NCI-H146 (cell line): ENCODE measurements around the gene BACH2.
"Not testable (repeated sequence)": the region's sequence is repeated elsewhere in the genome, so short reads cannot be mapped to it uniquely, and the experiment has no call there.

Source experiments
- DNase-seq: peaks from one replicate; lab custom pipeline; 2025; lab: John Stamatoyannopoulos, UW

The BACH2 gene

GRCh38 chr6:90183587-90184333, 112.9 kb downstream of the BACH2 start:
- DNase-seq: no peak

DNA sequence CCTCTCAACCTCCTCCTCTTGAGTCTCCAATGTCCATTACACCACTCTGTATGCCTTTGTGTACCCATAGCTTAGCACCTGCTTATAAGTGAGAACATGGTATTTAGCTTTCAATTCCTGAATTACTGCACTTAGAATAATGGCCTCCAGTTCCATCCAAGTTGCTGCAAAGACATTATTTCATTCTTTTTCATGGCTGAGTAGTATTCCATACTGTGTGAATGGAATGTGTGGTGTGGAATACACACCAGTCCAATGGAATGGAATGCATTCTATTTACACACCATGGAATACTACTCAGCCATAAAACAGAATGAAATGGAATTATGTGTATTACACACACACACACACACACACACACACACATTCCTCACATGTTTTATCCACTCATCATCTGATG, 116.1 kb downstream of the BACH2 start:
- DNase-seq: no peak

DNA sequence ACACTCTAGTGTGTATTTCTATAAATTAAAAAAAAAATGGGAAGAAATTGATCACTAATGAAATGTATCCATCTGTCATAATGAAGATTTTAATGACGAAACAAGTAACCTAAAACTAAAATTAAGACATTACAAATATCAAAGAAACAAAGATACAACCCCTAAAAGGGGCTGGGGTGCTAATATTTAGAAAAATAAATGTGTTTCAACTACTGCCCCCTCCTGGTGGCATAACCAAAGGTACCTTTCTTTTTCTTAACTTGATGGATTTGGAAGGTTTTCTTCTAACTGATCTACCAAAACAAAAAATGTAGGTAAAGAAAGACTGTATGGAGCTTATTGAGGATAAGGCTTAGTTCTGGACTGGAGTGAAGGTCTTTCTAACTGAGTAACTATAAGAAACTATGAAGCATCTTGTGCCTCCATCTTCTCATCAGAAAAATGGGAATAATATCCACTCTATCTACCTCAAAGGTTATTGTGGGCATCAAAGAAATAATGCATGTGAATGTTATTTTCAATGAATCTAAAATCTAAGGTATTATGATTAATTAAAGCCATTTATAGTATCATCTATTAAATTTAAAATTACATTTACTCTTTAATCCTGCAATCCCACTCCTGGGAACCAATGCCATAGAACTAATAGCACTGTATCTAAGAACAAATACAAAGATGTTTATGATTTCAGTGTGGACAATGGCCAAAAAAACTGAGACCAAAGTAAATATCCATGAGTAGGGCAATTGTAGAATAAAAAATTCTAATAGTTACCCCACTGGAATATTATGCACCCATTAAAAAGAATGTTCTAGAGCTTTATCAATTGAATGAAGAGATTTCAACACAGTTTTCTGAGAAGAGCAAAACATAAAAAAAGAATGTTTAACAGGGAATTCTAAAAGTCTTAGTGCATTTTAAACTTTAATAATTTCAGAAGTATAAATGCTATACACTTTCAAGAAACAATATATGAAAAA, 117.2 kb downstream of the BACH2 start:
- DNase-seq: no peak

GRCh38 chr6:90178384-90178855, 118.2 kb downstream of the BACH2 start:
- no peak for DNase-seq

GRCh38 chr6:90177544-90178383, 118.9 kb downstream of the BACH2 start:
- no peak for DNase-seq

DNA sequence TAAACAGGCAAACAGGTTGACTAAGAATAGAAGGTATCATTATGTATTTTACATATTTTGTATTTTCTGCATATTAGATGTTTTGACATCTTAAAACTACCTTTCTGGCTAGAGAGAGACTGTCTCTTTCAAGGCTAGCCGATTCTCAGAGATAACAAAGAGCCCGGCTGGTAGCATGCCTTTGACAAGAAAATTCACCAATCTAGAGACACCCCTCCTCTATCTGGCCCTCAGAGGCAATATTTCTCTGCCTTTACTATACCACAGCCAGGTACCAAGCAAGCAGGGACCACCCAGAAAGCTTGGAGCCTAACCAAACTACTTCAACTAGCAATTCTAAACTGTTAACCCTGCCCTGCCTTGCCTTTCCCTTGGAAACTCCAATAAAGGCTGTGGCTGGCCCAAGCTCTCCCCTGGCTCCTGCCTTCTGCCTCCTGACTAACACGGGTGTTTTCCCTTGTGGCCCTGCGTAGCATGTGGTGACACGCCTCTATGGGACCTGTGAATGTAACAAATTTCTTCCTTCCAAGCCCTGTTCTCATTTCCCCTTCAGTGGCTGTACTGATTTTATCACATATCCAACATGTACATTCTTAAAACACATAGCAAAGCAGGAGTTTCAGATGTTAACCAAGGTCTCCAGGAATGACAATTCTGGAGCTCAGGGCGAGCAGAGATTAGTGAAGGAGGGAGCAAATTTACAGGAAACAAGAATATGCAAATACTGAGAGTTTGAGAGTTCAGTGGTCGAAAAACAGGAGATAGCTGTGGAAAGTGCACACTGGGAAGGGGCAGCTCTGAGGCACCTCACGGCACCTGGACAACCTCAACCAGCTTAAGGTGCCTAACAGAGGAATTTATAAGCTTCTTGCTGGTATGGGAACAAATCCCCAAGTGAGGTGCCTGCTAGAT, 120.8 kb downstream of the BACH2 start:
- no peak for DNase-seq

DNA sequence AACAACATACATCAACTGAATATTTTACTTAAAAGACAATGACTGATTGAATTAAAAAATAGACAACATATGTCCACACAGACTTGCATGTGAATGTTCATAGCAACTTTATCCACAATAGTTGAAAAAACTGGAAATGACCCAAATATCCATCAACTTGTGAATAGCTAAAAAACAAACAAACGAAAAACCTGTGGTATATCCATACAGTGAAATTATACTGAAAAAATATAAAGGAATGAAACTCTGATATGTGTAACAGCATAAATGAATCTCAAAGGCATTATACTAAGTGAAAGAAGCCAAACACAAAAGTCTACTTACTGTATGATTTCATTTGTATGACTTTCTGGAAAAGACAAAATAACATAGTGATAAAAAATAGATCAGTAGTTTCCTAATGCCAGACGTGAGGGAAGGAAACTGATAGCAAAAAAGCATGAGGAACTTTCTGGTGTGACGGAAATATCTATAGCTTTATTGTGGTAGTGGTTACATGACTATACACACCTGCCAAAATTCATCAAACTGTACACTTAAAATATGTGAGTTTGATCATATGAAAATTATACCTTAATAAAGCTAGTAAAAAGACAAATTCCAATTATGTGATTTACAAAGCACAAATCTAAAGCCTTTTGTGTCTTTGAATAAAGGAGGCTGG, 123.2 kb downstream of the BACH2 start:
- DNase-seq: no peak

GRCh38 chr6:90170601-90171000, 126.0 kb downstream of the BACH2 start:
- DNase-seq: no peak

DNA sequence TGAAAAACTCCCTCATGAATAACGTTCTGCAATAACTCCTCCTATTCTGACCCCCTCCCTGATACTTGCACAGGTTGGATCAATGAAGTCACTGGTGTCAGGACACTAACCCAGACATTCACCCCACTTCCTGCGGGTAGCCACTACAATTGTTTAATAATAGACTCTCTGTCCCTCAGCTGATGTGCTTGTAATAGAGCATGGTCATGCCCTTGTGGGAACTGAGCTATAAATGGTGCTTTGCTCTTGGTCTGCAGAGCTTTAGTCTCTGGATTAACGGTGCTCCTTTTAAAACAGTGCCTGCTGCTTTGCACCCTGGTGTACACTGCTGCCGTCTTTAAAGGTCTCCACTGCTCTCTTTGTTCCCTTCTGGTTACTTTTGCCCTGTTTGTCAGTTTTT, 127.3 kb downstream of the BACH2 start:
- no peak for DNase-seq

DNA sequence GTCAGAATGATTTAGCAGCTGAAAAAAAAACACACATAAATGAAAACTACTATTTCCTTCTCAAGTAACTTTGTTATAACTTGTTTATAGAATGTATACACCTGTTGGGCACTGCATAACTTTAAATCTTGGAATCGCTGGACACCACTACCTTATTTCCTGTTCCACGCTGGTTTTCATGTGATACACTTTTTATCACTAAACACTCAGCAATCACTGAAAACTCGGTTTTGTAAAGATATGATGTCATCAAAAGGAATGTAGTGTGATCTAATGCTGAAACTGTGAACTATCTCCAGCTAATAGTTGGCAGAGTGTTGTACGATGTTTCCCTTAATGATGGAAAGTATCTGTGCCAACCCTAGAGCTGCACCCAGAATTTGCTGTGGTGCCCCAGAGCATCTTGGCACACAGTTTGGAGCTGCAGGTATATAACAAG, 127.9 kb downstream of the BACH2 start:
- no peak for DNase-seq

GRCh38 chr6:90167514-90168379, 128.9 kb downstream of the BACH2 start:
- no peak for DNase-seq

- not testable (repeated sequence) for DNase-seq
These were observed 130.3 kb downstream of the BACH2 start for GRCh38 chr6:90166155-90166924.

- DNase-seq: no peak
These were observed 133.8 kb downstream of the BACH2 start for GRCh38 chr6:90162648-90163387.

- no peak for DNase-seq
These were observed 136.6 kb downstream of the BACH2 start for GRCh38 chr6:90160013-90160412.

- no peak for DNase-seq
These were observed 137.2 kb downstream of the BACH2 start for GRCh38 chr6:90159452-90159851.

DNA sequence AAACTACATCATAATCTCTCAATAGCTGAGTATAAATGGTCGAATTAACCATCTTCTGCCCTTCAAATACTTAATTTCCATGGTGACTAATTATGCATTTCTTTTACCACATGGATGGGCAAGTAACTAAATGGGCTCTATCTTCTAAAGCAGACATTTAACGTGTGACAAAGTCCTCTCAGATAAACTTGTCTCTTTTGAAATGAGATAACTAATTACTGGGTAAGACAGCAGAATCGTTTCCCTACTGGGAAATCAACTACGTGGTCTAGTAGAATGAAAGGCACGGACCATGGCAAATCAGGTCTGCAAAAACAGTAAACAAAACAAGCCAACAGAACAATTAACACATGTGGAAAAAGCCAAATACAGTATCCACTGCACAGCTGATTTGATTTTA, 137.7 kb downstream of the BACH2 start:
- no peak for DNase-seq

GRCh38 chr6:90157441-90157840, 139.2 kb downstream of the BACH2 start:
- DNase-seq: no peak

DNA sequence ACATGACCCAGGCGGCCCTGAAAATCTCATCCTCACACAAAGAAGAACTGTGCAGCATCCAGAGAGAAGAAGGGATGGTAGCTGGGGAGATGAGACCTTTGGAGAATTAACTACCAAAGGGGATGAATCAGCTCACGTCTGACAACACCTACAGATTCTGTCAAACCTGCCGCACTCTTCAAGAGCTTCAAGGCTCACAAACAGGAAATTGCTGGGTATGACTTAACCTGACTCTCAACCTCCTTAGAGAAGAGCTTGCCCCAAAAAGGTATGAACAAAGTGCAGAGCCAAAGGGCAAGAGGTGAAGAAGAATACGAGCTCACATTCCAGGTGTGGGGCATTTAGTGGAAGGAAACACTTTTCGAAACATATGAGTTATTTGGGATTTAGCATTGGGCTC, 139.8 kb downstream of the BACH2 start:
- DNase-seq: no peak
